Body of pancreas (tissue), 4 donors: ENCODE measurements around the gene VRK1. TPM values are rescaled to one million over a fixed set of nuclear protein-coding genes. Genes with fewer than 3 reads are reported as not detected.

Experiments used
- ATAC-seq: fragments of 150-250 bp; one replicate; pipeline ENCODE4 v1.9.1; 2016
- DNase-seq, 4 donors: peaks; one replicate each; pipeline ENCODE4 v3.0.0-alpha.2; 2019
- H3K27ac ChIP-seq, 4 donors: fragments of 200-600 bp; sonication (generic); 1 replicate in 3 of 4; 2 replicates in 1 of 4; pipeline versions ENCODE4 v1.5.1 to v1.6.1; 2016 to 2019; ENCODE audit warnings: mild to moderate bottlenecking in 1 of 4, mixed read lengths in 1 of 4, moderate library complexity in 1 of 4
- H3K27me3 ChIP-seq, 2 donors: fragments of 200-600 bp; sonication (generic); one replicate each; pipeline ENCODE4 v1.6.0; 2016; ENCODE audit warnings: mild to moderate bottlenecking in 1 of 2
- H3K36me3 ChIP-seq, 2 donors: fragments of 200-600 bp; sonication (generic); replicated peaks in 1 of 2; 2 replicates each; pipeline ENCODE4 v1.5.1; 2016; ENCODE audit warnings: low read depth in 2 of 2; ENCODE audit not compliant: insufficient read depth in 1 of 2
- H3K4me1 ChIP-seq: fragments of 200-600 bp; sonication (generic); one replicate; pipeline ENCODE4 v1.6.0; 2016
- H3K4me3 ChIP-seq, 2 donors: fragments of 200-600 bp; sonication (generic); 1 replicate in 1 of 2; 2 replicates in 1 of 2; pipeline ENCODE4 v1.5.1; 2016 to 2019
- H3K9me3 ChIP-seq, 3 donors: fragments of 200-600 bp; sonication (generic); 1 replicate in 2 of 3; 2 replicates in 1 of 3; pipeline ENCODE4 v1.5.1; 2016
- POLR2A ChIP-seq, 3 donors: fragments of 450-650 bp; IDR thresholded peaks; one replicate each; pipeline ENCODE4 v1.6.1; 2016; ENCODE audit warnings: antibody characterized with exemption in 3 of 3, mild to moderate bottlenecking in 2 of 3
- WGBS, 2 donors: methylation state at CpG; one replicate each; pipeline ENCODE4 v1.1.5; 2017; 5-methylcytosine and 5-hydroxymethylcytosine counted together
- intact Hi-C: fragments of 100-400 bp; cut with DNase I; formaldehyde crosslinking; loops from one replicate; pipeline ENCODE4 v1.15.1; 2023
- total RNA-seq, 2 donors: library from RNA; depleted of rRNA; stranded (reverse); fragments of >200 nt; gene quantifications; one replicate each; pipeline ENCODE4 v1.1.0, GENCODE V29; 2016
- TF ChIP-seq, protein P1 (sequence below), 7 experiments: fragments of 450-650 bp in 4 of 7; fragments of 200-600 bp in 3 of 7; sonication (generic) in 3 of 7; IDR thresholded peaks; one replicate each; pipeline ENCODE4 v1.5.1; 2016 to 2019; ENCODE audit warnings: antibody characterized with exemption in 7 of 7

Gene VRK1
- total RNA-seq, 2 donors from 2014 or later, result 5.6 to 10.4 TPM

DNA sequence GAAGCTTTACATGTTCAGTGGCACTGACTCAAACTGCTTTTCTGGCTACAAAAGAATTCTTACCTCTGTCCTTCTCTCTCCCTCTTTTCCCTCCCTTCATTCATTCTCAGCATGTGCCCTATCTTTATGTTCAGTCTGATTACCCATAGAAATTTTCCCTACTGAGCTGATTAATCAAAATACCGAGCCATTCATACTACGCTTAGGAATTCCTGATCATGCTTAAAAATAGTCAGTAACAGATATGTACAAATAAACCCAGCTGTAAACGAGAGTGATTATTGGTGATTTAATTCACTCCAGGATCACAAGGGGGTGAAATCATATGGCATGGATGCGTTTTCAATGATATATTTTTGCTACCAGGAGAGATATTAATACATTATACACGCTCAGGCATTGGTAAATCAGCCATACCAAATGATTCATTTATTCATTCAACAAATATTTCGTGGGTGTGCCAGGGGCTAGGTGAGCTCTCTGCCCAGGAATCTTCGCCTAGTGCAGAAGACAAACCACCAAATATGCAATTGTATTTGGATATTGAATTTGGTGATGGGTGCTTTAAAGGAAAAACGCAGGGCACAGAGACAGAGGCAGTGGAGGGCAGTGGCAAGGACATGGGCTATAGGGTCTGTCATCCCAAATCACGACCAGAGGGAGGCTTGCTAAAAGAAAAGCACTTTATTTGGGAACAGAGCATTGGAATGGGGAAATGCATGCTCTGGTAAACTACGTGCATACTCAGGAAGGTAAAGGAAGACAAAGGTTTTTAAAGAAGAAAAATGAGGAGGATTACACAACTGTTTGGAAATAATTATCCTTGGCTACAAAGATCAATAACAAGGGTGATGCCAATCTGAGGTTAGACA is 13.9 kb upstream of the VRK1 start:
- H3K27ac ChIP-seq, result no peak overlapping the region
- no peaks in the 10 kb centered on the region for H3K27me3 ChIP-seq
- no peak for DNase-seq
- ATAC-seq, result no peak
- intact Hi-C loops, result no loop called here
- H3K4me1 ChIP-seq, result no peaks in the 10 kb centered on the region
- no peaks in the 10 kb centered on the region for H3K36me3 ChIP-seq
- TF ChIP-seq, protein P1, sequence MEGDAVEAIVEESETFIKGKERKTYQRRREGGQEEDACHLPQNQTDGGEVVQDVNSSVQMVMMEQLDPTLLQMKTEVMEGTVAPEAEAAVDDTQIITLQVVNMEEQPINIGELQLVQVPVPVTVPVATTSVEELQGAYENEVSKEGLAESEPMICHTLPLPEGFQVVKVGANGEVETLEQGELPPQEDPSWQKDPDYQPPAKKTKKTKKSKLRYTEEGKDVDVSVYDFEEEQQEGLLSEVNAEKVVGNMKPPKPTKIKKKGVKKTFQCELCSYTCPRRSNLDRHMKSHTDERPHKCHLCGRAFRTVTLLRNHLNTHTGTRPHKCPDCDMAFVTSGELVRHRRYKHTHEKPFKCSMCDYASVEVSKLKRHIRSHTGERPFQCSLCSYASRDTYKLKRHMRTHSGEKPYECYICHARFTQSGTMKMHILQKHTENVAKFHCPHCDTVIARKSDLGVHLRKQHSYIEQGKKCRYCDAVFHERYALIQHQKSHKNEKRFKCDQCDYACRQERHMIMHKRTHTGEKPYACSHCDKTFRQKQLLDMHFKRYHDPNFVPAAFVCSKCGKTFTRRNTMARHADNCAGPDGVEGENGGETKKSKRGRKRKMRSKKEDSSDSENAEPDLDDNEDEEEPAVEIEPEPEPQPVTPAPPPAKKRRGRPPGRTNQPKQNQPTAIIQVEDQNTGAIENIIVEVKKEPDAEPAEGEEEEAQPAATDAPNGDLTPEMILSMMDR (IDR thresholded peaks at IDR 0.05), result no peak
- TF ChIP-seq POLR2A (IDR thresholded peaks at IDR 0.05), result no peak
- 48% methylated on average over 10 of the region's 10 CpGs for WGBS, 2 donors
- no peak overlapping the region for H3K4me3 ChIP-seq
- H3K9me3 ChIP-seq, result no peaks in the 10 kb centered on the region

DNA sequence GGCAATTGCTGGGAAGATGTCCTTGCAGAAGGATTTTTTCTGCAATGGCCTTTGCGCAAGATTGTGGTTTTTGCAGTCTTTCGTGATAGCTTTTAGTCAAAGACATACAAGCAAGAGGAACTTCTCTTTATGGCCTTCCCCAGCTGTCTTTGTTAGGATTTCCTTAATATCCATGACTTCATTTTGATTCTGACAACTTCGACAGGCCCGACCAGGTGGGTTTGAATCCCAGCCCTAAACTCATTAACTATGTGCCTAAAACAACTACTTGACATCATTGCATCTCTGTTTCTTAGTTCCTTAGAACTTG is 13.3 kb upstream of the VRK1 start:
- Histone ChIP-seq H3K27ac (no peak overlapping the region), H3K4me1 (no peaks in the 10 kb centered on the region), H3K27me3 (no peaks in the 10 kb centered on the region), H3K36me3 (no peaks in the 10 kb centered on the region), H3K4me3 (no peak overlapping the region), H3K9me3 (no peaks in the 10 kb centered on the region)
- no peak for ATAC-seq
- TF ChIP-seq, protein P1 (IDR thresholded peaks at IDR 0.05), result no peak
- no peak for TF ChIP-seq POLR2A (IDR thresholded peaks at IDR 0.05)
- 46 to 65% methylated on average over 4 of the region's 4 CpGs for WGBS, 2 donors
- DNase-seq, result peak in 1 of 4 donors; percentile 36
- intact Hi-C loops, result no loop called here

DNA sequence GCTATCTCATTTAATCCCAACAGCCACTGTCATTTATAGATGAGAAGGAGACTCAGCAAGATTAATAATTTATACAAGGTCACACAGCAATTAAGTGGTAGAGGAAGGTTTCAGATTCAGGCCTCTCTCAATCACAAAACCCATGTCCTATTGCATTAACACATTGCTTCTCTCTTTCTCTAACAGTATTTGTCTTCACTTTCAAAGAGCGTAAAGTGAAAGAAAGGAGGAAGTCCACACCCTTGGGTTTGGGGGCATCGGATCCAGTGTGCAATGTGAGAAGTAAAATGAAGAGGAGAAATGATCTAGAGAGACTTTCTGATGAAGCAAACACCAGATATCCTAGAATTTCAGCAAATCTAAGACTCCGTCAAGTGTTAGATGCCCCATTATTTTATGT is 7.0 kb upstream of the VRK1 start:
- ATAC-seq, result no peak
- no peaks in the 10 kb centered on the region for H3K4me1 ChIP-seq
- DNase-seq, result no peak
- intact Hi-C loops, result no loop called here
- TF ChIP-seq POLR2A (IDR thresholded peaks at IDR 0.05), result no peak
- TF ChIP-seq, protein P1 (IDR thresholded peaks at IDR 0.05), result no peak
- no peaks in the 10 kb centered on the region for H3K36me3 ChIP-seq
- 33 to 49% methylated on average over 3 of the region's 3 CpGs for WGBS, 2 donors
- no peak overlapping the region for H3K27ac ChIP-seq
- H3K4me3 ChIP-seq, result no peak overlapping the region
- no peaks in the 10 kb centered on the region for H3K27me3 ChIP-seq
- no peaks in the 10 kb centered on the region for H3K9me3 ChIP-seq

DNA sequence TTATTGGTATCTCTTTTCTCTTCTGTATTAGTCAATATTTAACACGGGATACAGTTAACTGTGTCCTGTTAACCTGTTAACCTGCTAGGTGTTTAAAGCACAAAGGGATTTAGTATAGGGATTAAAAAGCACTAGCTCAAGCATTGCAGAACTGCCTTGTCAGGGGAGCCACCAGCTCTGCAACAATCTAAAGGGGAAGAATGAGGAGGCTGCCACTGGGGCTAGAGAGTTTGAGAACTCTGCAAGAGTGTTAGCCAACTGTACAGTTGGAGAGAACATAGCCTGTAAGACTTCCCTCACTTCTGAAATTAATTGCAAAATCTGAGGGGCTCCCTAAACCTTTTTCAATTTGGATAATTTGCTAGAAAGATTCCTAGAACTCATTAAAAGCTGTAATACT is 6.5 kb upstream of the VRK1 start:
- WGBS, 2 donors, result 38 to 41% methylated on average over 1 of the region's 1 CpG
- DNase-seq, result no peak
- Histone ChIP-seq H3K36me3 (no peaks in the 10 kb centered on the region), H3K4me3 (no peak overlapping the region), H3K4me1 (no peaks in the 10 kb centered on the region), H3K9me3 (no peaks in the 10 kb centered on the region), H3K27ac (no peak overlapping the region), H3K27me3 (no peaks in the 10 kb centered on the region)
- intact Hi-C loops, result no loop called here
- no peak for TF ChIP-seq POLR2A (IDR thresholded peaks at IDR 0.05)
- TF ChIP-seq, protein P1 (IDR thresholded peaks at IDR 0.05), result no peak
- no peak for ATAC-seq

DNA sequence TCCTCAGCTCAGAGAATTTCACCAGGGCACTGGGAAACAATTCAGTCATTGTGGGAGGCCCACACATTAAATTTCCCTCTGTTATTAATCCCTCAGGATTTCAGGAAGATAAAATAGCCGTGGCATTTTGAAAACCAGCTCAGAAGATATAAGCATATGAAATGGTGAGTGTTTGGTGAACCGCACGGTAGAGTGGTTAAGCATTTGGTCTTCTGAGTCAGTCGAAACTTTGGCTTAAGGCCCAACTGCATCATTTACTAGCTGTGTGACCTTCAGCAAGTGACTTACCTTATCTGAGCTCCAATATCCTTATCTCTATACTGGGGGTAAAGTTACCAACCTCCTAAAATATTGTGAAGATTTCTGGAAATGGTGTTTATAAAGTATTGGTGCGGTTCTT is 5.2 kb upstream of the VRK1 start:
- intact Hi-C loops, result no loop called here
- Histone ChIP-seq H3K27ac (no peak overlapping the region), H3K27me3 (no peaks in the 10 kb centered on the region), H3K9me3 (no peaks in the 10 kb centered on the region), H3K36me3 (no peaks in the 10 kb centered on the region), H3K4me1 (no peaks in the 10 kb centered on the region), H3K4me3 (no peak overlapping the region)
- TF ChIP-seq, protein P1 (IDR thresholded peaks at IDR 0.05), result no peak
- TF ChIP-seq POLR2A (IDR thresholded peaks at IDR 0.05), result no peak
- ATAC-seq (no peak), DNase-seq (no peak)
- WGBS, 2 donors, result 46 to 58% methylated on average over 5 of the region's 5 CpGs
